ENCODE data around the gene ZRANB3. TPM values are rescaled to one million over a fixed set of nuclear protein-coding genes. Genes with fewer than 3 reads are reported as not detected.

The ZRANB3 gene
- total RNA-seq (6.0 and 7.9 TPM in 2 replicates), polyA plus RNA-seq (2.0 and 2.2 TPM in 2 replicates), polyA minus RNA-seq (3.3 and 3.9 TPM in 2 replicates), Bru-seq, nascent RNA (percentile 51 among the genes with signal in this experiment), BruChase-seq, experiment 1, labeled RNA remaining after a 6-hour chase (percentile 47 among the genes with signal in this experiment), BruChase-seq, experiment 2, labeled RNA remaining after a 2-hour chase (percentile 52 among the genes with signal in this experiment)
- 3.5 and 3.6 TPM in 2 replicates for polyA plus RNA-seq (2011; cell fraction: cytosol; rRNA removed)
- 2.8 and 3.7 TPM in 2 replicates for polyA plus RNA-seq (2011; cell fraction: nucleus; rRNA removed)
- 2.1 and 3.9 TPM in 2 replicates for polyA plus RNA-seq (2012)
- 4.3 TPM for polyA minus RNA-seq (2011; cell fraction: cytosol; rRNA and poly(A)+ RNA removed)
- polyA minus RNA-seq (2011; cell fraction: nucleus; rRNA and poly(A)+ RNA removed), result 7.7 and 10.1 TPM in 2 replicates
- long read RNA-seq, partial matches to known transcripts, result 1 of 9 reads
- long read RNA-seq, other reads (novel, unspliced or antisense), result 8 of 9 reads

- TSS peak; percentile 66 for BruUV-seq (replicated peaks)
- peak; percentile 98 for DNase-seq (ENCODE audit: low read depth, low spot score)
- H3K9ac ChIP-seq (replicated peaks; ENCODE audit: extremely low read depth, insufficient read depth, low read length), result peak within 1 kb of the TSS; percentile 97
- peaks cover 38% of the 10 kb centered on the region for H3K79me2 ChIP-seq (ENCODE audit: control insufficient read depth, insufficient read depth, low read length)
- peak within 1 kb of the TSS; percentile 98 for H3K4me2 ChIP-seq (ENCODE audit: insufficient read depth, low read length)
- H3K36me3 ChIP-seq (ENCODE audit: control insufficient read depth in 2 of 2, extremely low read depth in 1 of 2, insufficient read depth in 2 of 2, low read length in 2 of 2), result no peaks in the 10 kb centered on the region
- peak within 1 kb of the TSS; percentile 77 to 92 (median 88) for H3K4me3 ChIP-seq (replicated peaks in 1 of 3; ENCODE audit: insufficient read depth in 1 of 3, low read depth in 1 of 3, low read length in 3 of 3)
- TF ChIP-seq POLR2A (IDR thresholded peaks at IDR 0.05; ENCODE audit: low read depth, low read length), result peak; percentile 13
- no peak for TF ChIP-seq MYC (IDR thresholded peaks at IDR 0.05; ENCODE audit: low read depth, low read length)
- TF ChIP-seq MAX (IDR thresholded peaks at IDR 0.05; ENCODE audit: insufficient read depth, insufficient read length), result peak; percentile 1
- TF ChIP-seq GATA2 (IDR thresholded peaks at IDR 0.05; ENCODE audit: insufficient read depth, insufficient read length, low read depth, low read length), result no peak
- no peaks in the 10 kb centered on the region for H4K20me1 ChIP-seq (replicated peaks; ENCODE audit: control insufficient read depth, extremely low read depth, insufficient read depth, low read length)
- no peaks in the 10 kb centered on the region for H3K9me3 ChIP-seq (replicated peaks; ENCODE audit: control insufficient read depth, insufficient read depth, low read length)
- H3K9me1 ChIP-seq (replicated peaks; ENCODE audit: control insufficient read depth, extremely low read depth, insufficient read depth, low read length), result no peaks in the 10 kb centered on the region
- intact Hi-C loops (cut with micrococcal nuclease), result loop anchor here (1.0 to 5.0 kb wide), 9 partner anchors 8 to 612 kb away; partner anchors contain the start of genes CCNT2, MCM6, RAB3GAP1 and UBXN4
- peak within 1 kb of the TSS; percentile 91 for H2AFZ ChIP-seq (ENCODE audit: low read depth, low read length)
- H3K27ac ChIP-seq (ENCODE audit: insufficient read depth, low read depth, low read length), result peak within 1 kb of the TSS; percentile 93
- CTCF ChIA-PET, result interaction anchor here (0.7 to 2.2 kb wide), 10 partner anchors 9 to 542 kb away, joined by 3 to 14 read pairs (median 4); no protein-coding TSS in a partner anchor
- dilution Hi-C loops (cut with MboI; ENCODE audit: extremely low pct_ligation_motif_present, low sequenced_read_pairs), result no loop called here
- no peaks in the 10 kb centered on the region for H3K27me3 ChIP-seq (ENCODE audit: control insufficient read depth in 2 of 2, insufficient read depth in 2 of 2, low read length in 2 of 2)
- POLR2A ChIA-PET, result interaction anchor here (1.2 to 1.9 kb wide), 2 partner anchors 8 to 212 kb away, joined by 3 to 6 read pairs; no protein-coding TSS in a partner anchor
- FAIRE-seq, result peak; percentile 98
- H3K4me1 ChIP-seq (ENCODE audit: control insufficient read depth, extremely low read depth, insufficient read depth, low read length), result peaks cover 7% of the 10 kb centered on the region
Measured at GRCh38 chr2:135530313-135531230, at the start of gene ZRANB3. ZRANB3 (minus strand) TSS chr2:135531218.

Measured in endothelial cell of umbilical vein (primary cell).